ENCODE data around the gene CAMTA1.

The CAMTA1 gene

GRCh38 chr1:6799499-6799898, 14.2 kb downstream of the CAMTA1 start:
- TF ChIP-seq CTCF (IDR thresholded peaks at IDR 0.05; ENCODE audit: borderline replicate concordance, extremely low read depth, low read length, poor library complexity, severe bottlenecking), result no peak
- no peak for TF ChIP-seq EZH2 (IDR thresholded peaks at IDR 0.05; ENCODE audit: borderline replicate concordance, low read depth, low read length, severe bottlenecking)
- Histone ChIP-seq H3K79me2 (ENCODE audit: insufficient read depth, low read length) (peaks cover 97% of the 10 kb centered on the region), H3K27me3 (ENCODE audit: insufficient read depth, low read length, poor library complexity) (no peaks in the 10 kb centered on the region), H2AFZ (ENCODE audit: low read depth, low read length) (no peak overlapping the region), H3K9ac (ENCODE audit: low read depth, low read length) (no peak overlapping the region), H4K20me1 (ENCODE audit: insufficient read depth, low read length) (peaks cover 65% of the 10 kb centered on the region), H3K27ac (ENCODE audit: low read length) (no peak overlapping the region), H3K9me3 (ENCODE audit: insufficient read depth, low read length, severe bottlenecking) (no peaks in the 10 kb centered on the region), H3K4me2 (ENCODE audit: insufficient read depth, low read length) (no peak overlapping the region), H3K4me3 (ENCODE audit: low read depth in 1 of 2, low read length in 2 of 2) (no peak overlapping the region), H3K4me1 (ENCODE audit: insufficient read depth, low read length) (no peaks in the 10 kb centered on the region), H3K36me3 (ENCODE audit: insufficient read depth, low read length) (peaks cover 14% of the 10 kb centered on the region)
- DNase-seq, result no peak
- ATAC-seq (ENCODE audit: insufficient read depth, low read depth), result no peak

- H3K79me2 ChIP-seq (ENCODE audit: insufficient read depth, low read length), result peaks cover 97% of the 10 kb centered on the region
- no peaks in the 10 kb centered on the region for H3K9me3 ChIP-seq (ENCODE audit: insufficient read depth, low read length, severe bottlenecking)
- H3K36me3 ChIP-seq (ENCODE audit: insufficient read depth, low read length), result peaks cover 5% of the 10 kb centered on the region; the same call in 1 of the 2 replicates
- no peak overlapping the region for H2AFZ ChIP-seq (ENCODE audit: low read depth, low read length)
- H3K4me2 ChIP-seq (ENCODE audit: insufficient read depth, low read length), result no peak overlapping the region
- H3K27me3 ChIP-seq (ENCODE audit: insufficient read depth, low read length, poor library complexity), result no peaks in the 10 kb centered on the region
- H3K9ac ChIP-seq (ENCODE audit: low read depth, low read length), result no peak overlapping the region
- no peak overlapping the region for H3K27ac ChIP-seq (ENCODE audit: low read length)
- H3K4me3 ChIP-seq (ENCODE audit: low read depth in 1 of 2, low read length in 2 of 2), result no peak overlapping the region
- DNase-seq (no peak), ATAC-seq (ENCODE audit: insufficient read depth, low read depth) (no peak)
- no peaks in the 10 kb centered on the region for H3K4me1 ChIP-seq (ENCODE audit: insufficient read depth, low read length)
- TF ChIP-seq CTCF (IDR thresholded peaks at IDR 0.05; ENCODE audit: borderline replicate concordance, extremely low read depth, low read length, poor library complexity, severe bottlenecking) (no peak), EZH2 (IDR thresholded peaks at IDR 0.05; ENCODE audit: borderline replicate concordance, low read depth, low read length, severe bottlenecking) (no peak)
- H4K20me1 ChIP-seq (ENCODE audit: insufficient read depth, low read length), result peaks cover 69% of the 10 kb centered on the region
These were observed 15.5 kb downstream of the CAMTA1 start for GRCh38 chr1:6800745-6801144.

- DNase-seq (no peak), ATAC-seq (ENCODE audit: insufficient read depth, low read depth) (no peak)
- Histone ChIP-seq H3K79me2 (ENCODE audit: insufficient read depth, low read length) (peaks cover 97% of the 10 kb centered on the region), H3K9me3 (ENCODE audit: insufficient read depth, low read length, severe bottlenecking) (no peaks in the 10 kb centered on the region), H3K4me1 (ENCODE audit: insufficient read depth, low read length) (no peaks in the 10 kb centered on the region), H2AFZ (ENCODE audit: low read depth, low read length) (no peak overlapping the region), H3K27me3 (ENCODE audit: insufficient read depth, low read length, poor library complexity) (no peaks in the 10 kb centered on the region), H4K20me1 (ENCODE audit: insufficient read depth, low read length) (peaks cover 71% of the 10 kb centered on the region), H3K9ac (ENCODE audit: low read depth, low read length) (no peak overlapping the region), H3K4me2 (ENCODE audit: insufficient read depth, low read length) (no peak overlapping the region), H3K36me3 (ENCODE audit: insufficient read depth, low read length) (peaks cover 1% of the 10 kb centered on the region; the same call in 1 of the 2 replicates), H3K27ac (ENCODE audit: low read length) (no peak overlapping the region), H3K4me3 (ENCODE audit: low read depth in 1 of 2, low read length in 2 of 2) (no peak overlapping the region)
- TF ChIP-seq EZH2 (IDR thresholded peaks at IDR 0.05; ENCODE audit: borderline replicate concordance, low read depth, low read length, severe bottlenecking), result no peak
- no peak for TF ChIP-seq CTCF (IDR thresholded peaks at IDR 0.05; ENCODE audit: borderline replicate concordance, extremely low read depth, low read length, poor library complexity, severe bottlenecking)
These were observed 15.9 kb downstream of the CAMTA1 start for GRCh38 chr1:6801199-6801598.

- no peak overlapping the region for H3K4me3 ChIP-seq (ENCODE audit: low read depth in 1 of 2, low read length in 2 of 2)
- H4K20me1 ChIP-seq (ENCODE audit: insufficient read depth, low read length), result peaks cover 73% of the 10 kb centered on the region
- no peaks in the 10 kb centered on the region for H3K9me3 ChIP-seq (ENCODE audit: insufficient read depth, low read length, severe bottlenecking)
- H3K36me3 ChIP-seq (ENCODE audit: insufficient read depth, low read length), result no peaks in the 10 kb centered on the region
- H2AFZ ChIP-seq (ENCODE audit: low read depth, low read length), result no peak overlapping the region
- H3K27me3 ChIP-seq (ENCODE audit: insufficient read depth, low read length, poor library complexity), result no peaks in the 10 kb centered on the region
- H3K4me1 ChIP-seq (ENCODE audit: insufficient read depth, low read length), result no peaks in the 10 kb centered on the region
- H3K27ac ChIP-seq (ENCODE audit: low read length), result no peak overlapping the region
- ATAC-seq (ENCODE audit: insufficient read depth, low read depth) (no peak), DNase-seq (no peak)
- H3K79me2 ChIP-seq (ENCODE audit: insufficient read depth, low read length), result peaks cover 97% of the 10 kb centered on the region
- no peak overlapping the region for H3K9ac ChIP-seq (ENCODE audit: low read depth, low read length)
- TF ChIP-seq CTCF (IDR thresholded peaks at IDR 0.05; ENCODE audit: borderline replicate concordance, extremely low read depth, low read length, poor library complexity, severe bottlenecking) (no peak), EZH2 (IDR thresholded peaks at IDR 0.05; ENCODE audit: borderline replicate concordance, low read depth, low read length, severe bottlenecking) (no peak)
- no peak overlapping the region for H3K4me2 ChIP-seq (ENCODE audit: insufficient read depth, low read length)
These were observed 16.7 kb downstream of the CAMTA1 start for GRCh38 chr1:6801966-6802365.

Data from DND-41 (cell line).